Stimulated activated CD8-positive, alpha-beta memory T cell treated with anti-CD3 and anti-CD28 coated beads, Interleukin-12 subunit alpha, Interleukin-12 subunit beta, amount 100 ng/mL, for 1 hour (primary cell): ENCODE data around the gene BMPR1A.

Experiments used
- DNase-seq: peaks from one replicate; pipeline ENCODE4 v3.0.0-alpha.2; 2020; ENCODE audit warnings: low read depth

Gene BMPR1A

DNA sequence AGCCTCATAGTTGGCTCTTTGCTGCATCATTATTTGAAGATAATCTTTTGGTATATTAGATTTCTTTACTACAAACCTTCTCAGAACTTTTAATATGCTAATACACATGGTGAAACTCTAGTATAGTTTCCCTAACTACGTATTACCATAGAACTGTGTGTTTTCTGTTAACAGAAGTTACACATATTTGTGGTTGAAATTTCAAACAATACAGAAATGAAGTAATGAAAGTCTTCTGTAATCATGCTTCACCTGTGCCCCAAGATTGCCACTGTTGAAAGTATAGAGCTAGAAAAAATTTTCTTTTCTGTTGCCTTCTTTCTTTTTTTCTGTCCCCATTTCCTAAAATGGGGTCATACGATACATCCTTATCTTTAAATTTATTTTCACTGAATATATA is 9.1 kb downstream of the BMPR1A start:
- no peak for DNase-seq

DNA sequence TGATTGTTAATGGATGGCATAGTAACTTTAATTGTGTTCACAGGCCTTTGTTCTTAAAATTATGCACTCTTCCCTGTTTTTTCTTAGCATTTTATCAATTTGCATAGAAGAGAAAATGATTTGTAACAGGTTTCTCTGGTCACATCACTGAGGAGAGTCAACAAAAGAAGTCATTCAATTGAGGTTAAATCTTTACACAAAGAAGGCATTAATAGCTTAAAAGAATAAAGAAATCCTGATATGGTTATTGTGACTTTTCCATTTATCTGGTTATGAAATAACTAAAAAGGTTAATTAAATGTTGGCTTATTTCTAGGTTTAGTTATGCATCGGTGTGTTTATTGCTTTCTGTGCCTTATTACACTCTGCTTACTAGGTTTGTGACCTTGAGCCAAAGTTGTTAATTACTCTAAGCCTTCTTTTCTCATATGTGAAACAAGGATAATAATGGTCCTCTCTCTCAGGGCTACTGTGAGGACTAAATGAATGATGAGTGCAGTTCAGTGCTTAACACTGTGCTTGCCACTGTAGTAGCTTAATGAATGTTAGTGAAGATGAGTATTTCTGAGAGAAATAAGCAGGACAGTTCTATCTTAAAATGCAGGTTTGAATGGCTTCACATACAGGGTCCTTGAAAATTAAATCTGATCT is 12.1 kb downstream of the BMPR1A start:
- no peak for DNase-seq

DNA sequence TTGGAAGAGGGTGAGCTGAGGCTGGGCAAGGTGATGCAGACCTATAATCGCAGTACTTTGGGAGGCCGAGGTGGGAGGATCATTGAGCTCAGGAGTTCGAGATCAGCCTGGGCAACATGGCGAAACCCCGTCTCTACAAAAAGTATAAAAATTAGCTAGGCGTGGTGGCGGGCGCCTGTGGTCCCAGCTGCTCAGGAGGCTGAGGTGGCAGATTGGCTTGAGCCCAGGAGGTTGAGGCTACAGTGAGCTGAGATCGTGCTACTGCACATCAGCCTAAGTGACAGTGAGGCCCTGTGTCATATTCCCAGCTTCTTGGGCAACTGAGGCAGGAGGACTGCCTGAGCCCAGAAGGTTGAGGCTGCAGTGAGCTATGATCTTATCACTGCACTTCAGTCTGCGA is 13.6 kb downstream of the BMPR1A start:
- no peak for DNase-seq

DNA sequence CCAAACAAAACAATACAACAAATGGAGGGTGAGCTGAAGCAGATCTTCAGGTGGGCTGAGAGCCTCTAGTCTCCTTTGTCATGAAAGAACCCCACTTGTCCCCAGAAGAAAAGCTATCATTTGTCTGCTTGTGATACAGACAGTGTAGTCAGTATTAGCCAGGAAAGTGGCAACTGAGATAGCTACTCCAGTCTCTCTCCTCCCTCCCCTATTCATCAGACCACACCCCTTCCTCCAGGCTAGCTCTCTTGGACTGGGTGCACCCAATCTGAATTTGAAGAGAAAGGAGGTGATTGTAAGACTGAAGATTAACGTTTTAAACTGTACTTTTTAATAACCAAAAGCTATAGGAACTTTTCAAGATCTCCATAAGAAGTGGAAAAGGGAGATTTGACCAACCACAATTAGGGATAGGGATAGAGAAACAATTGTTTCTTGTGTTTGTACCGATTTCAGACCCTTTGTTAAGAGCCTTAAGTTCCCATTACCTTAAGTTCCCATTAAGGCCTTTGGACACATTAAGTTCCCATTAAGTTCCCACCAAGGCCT is 14.1 kb downstream of the BMPR1A start:
- no peak for DNase-seq

DNA sequence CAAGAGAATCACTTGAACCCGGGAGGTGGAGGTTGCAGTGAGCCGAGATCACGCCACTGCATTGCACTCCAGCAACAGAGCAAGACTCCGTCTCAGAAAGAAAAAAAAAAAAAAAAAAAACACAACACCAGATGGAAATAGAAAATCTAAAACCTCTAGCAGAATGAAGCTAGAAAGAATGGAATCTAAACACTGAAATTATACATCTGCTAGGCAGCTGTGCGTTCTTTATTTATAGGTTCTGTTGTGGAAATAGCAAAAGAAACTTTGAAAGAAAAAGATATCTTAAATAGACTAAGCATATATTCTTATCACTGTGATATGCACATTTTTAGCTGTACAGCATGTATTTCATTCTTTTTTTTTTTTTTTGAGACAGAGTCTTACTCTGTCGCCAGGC is 17.1 kb downstream of the BMPR1A start:
- no peak for DNase-seq

DNA sequence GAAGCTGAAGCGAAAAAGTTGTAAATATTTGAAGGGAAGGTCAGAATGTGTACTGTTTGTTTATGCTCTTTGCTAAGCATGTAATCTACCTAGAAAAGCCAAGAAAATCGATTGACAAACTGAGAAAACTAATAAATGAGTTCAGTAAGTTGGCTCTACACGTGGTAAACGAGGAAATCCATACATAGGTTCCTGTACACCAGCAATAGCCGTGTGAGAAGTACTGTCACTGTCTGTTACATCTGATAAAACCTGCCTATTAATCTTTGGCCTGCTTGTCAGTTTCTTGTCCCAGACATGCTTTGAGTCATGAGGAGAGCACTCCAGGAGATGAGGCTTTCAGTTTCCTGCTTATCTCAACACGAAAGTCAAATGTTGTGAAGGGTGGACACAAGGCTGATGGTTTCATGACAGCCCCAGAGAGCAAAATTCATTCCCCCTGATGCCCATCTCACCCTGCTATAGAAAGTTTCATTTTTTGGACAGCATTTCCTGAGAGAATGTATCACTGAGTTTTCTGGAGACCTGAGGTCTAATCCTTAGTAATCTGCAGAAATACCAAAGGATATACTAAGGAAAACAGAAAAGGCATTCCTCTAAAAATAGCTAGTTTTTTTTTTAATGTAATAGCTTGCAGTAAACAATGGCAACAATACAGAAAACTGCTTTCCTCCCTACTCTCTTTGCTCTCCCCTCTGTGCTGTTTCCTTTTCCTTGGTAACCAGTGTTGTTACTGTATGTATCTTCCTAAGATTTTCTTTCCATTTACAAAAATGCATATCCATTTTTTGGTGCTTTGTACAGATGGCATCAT is 18.8 kb downstream of the BMPR1A start:
- no peak for DNase-seq

DNA sequence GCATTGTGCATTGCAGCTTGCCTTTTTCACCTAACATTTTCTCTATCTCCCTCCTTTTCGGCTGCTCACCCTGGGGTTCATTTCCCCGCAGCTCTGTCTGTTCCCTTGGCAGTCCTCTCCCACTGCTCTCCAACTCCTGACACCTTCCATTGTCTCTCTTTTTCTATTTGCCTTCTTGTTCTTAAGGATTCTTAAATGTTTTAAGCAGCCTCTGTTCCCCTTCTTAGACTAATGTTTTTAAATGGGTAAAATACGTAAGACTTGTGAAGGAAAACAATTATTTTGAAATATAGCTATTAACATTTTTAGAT is 19.4 kb downstream of the BMPR1A start:
- no peak for DNase-seq

DNA sequence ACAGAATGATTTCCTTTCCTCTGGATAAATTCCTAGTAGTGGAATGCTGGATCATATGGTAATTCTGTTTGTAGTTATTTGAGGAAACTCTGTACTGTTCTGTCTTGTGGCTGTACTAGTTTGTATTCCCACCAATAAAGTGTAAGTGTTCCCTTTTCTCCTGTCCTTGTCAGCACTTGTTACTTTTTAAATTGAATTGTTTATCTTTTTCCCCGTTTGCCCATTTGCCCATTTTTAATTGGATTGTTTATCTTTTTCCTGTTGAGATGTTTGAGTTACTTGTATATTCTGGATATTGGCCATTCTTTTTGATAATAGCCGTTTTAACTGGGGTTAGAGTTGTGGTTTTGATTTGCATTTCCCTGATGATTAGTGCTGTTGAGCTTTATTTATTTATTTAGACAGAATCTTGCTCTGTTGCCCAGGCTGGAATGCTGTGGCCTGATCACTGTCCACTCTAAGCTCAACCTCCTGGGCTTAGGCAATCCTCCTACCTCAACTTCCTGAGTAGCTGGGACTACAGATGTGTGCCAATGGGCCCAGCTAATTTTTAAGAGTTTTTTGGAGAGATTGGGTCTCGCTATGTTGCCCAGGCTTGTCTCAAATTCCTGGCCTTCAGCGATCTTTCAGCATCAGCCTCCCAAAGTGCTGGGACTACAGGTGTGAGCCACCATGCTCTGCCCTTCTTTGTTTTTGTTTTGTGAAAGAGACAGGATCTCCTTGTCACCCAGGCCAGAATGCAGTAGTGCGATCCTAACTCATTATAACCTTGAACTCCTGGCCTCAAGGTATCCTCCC is 23.0 kb downstream of the BMPR1A start:
- no peak for DNase-seq

DNA sequence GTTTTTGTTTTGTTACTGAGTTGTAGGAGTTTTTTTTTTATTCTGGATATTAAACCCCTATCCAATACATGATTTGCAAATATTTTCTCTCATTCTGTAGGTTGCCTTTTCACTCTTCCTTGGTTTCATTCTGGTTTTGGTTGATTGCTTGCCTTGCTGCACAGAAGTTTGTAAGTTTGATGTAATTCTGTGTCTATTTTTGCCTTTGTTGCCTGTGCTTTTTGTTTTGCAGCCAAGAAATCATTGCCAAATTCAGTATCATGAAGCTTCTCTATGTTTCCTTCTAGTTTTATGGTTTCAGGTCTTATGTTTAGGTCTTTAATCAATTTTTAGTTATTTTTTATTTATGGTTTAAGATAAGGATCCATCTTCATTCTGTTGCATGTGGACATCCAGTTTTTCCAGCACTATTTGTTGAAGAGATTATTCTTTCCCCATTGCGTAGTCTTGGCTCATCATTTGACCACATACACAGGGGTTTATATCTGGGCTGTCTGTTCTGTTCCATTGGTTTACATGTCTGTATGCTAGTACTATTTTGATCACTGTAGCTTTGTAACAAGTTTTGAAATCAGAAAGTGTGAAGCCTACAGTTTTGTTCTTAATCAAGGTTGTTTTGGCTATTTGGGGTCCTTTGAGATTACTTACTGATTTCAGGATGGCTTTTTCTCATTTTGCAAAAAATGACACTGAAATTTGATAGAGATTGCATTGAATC is 26.4 kb downstream of the BMPR1A start:
- DNase-seq: no peak

DNA sequence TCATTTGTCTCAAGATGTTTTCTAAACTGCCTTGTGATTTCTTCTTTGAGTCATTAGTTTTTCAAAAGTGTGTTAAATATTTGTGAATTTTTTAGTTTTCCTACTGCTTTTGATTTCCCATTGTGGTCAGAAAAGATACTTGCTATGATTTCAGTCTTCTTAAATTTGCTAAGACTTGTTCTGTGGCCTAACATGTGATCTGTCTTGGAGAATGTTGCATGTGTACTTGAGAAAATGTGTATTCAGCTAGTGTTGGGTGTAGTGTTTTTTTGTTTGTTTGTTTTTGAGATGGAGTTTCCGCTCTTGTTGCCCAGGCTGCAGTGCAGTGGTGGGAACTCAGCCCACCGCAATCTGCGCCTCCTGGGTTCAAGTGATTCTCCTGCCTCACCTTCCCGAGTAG is 28.6 kb downstream of the BMPR1A start:
- DNase-seq: no peak

DNA sequence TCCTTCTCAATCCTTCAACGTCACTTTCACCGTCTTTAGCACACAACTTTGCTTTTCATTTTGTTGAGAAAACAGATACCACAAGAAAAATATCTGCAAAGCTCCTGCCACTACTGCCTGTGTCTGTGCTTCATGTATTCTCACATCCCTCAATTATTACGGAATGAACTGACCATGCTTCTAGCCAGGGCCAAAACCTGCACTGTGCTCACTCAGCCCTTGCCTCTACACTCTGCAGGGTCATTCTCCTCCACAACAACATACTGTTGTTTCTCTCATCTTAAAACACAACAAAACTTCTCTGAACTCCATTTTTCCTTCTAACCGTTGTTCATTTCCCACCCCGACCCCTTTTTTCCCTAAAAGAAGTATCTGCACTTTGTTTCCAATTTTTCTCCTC is 29.5 kb downstream of the BMPR1A start:
- no peak for DNase-seq

DNA sequence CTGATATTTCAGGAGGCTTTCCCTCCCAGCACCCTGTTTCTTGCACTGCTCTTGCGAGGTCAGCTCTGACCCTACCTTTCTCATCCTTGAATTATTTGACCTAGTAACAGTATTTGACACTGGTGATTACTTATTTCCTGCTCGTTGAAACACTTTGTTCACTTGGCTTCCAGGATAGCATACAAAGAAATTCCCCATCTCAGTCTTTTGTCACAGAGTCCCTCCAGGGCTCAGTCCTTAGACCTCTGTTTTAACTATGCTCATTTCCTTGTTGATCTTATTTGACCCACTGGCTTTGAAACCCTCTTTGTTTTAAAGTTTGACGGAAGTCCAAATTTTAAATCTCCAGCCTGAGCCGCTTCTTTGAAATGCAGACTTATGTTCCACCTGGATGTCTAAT is 29.9 kb downstream of the BMPR1A start:
- DNase-seq: no peak

DNA sequence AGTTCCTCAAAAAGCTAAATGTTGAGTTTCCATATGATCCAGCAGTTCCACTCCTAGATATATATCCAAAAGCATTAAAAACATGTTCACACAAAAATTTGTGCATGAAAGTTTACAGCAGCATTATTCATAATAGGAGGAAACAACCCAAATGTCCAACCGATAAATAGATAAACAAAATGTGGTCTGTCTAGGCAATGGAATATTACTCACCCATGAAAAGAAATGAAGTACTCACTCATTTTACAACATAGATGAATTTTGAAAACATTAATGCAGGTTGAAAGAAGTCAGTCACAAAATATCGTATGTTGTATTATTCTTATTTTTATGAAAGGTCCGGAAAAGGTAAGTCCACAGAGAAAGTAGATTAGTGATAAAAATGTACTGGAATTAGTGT is 34.0 kb downstream of the BMPR1A start:
- DNase-seq: no peak

DNA sequence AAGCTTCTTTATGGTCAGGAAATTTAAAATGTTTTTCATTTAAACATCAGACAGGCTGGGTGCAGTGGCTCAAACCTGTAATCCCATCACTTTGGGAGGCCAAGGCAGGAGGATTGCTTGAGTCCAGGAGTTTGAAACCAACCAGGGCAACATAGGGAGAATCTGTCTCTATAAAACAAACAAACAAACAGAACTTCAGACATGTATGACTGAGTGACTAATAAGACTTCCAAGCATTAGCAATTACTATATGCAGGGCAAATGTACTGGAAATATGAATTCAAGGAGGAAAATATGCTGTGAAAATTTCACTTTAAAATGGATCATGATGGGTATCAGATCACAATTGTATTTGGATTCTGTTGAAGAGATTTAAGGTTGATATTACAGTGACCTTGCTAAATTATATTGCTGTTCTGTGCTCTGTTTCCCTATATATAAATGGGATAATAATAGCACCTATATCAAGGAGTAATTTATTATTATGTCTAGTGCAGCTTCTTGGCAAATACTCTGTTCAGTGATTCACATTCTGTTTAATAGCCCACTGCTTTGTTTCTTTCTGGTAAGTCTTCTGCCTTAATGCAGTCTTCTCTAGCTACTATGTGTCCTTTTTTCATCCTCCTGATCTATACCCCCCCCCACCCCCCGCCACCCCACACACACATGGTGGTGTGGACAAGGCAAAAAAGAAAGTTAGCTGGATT is 36.2 kb downstream of the BMPR1A start:
- DNase-seq: no peak

DNA sequence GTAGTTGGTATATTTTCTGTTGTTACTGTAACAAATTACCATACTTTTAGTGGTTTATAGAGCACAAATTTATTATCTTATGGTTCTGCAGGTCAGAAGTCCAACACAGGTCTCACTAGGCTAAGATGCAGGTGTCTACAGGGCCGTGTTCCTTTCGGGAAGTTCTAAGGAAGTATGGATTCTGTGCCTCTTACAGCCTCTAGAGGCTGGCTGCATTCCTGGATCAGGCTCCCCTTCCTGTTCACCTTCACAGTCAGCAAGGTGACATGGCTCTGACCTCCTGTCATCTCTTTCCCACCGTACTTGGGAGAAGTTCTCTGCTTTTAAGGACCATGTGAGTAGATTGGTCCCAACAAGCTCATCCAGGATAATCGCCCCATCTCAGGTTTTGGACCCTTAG is 37.3 kb downstream of the BMPR1A start:
- DNase-seq: no peak

DNA sequence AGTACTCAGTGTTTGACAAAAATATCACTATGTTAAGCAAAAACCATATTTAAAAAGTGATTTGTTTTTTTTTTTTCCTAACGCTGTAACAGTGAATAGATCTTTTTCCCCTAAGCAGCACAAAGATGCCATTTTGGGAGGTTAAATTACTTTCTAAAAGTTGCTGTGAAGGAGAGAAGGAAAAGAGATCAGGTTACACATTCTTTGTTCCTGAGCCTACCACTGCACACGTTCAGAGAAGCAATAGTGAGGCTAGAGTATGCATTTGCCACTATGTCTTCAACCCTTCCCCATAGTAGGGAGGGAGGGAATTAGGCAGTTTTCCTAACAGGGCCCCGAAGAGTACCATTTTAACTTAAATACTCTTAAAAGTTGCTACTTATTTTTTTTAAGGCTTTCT is 38.9 kb downstream of the BMPR1A start:
- no peak for DNase-seq

DNA sequence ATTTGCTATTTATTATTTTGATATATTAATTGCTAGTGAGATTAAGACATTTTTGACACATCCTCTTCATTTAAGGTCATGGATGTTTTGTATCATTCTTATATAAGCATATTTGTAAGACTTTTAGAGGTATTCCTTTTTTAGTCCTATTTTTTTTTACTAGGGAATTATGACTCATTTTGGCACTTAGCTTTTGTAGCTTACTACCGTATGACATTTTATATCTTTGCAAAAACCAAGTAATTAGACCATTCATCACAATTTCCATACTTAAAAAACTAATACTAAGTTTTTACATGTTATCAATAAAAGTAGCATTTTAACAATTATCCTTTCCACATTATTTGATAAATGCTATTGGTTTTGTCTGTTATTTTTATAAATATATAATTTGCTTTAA is 41.6 kb downstream of the BMPR1A start:
- DNase-seq: no peak

DNA sequence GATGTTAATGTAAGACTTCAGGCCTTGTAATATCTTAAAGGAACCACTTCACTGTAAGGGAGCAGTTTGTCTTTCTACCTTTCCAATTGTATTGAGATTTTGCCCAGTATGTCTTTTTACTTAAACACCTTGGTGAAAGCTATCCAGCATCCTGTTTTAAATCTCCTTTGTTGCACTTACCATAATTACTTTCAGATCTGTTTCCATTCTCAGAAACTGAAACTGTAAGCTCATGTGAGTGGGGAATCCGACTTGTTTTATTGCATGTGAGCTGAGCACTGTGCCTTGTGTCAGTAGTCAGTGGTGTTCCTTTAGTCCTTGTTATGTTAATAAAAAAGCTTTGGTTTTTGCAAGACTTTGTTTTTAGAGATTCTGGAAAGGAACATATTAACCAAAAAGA is 42.2 kb downstream of the BMPR1A start:
- DNase-seq: no peak

DNA sequence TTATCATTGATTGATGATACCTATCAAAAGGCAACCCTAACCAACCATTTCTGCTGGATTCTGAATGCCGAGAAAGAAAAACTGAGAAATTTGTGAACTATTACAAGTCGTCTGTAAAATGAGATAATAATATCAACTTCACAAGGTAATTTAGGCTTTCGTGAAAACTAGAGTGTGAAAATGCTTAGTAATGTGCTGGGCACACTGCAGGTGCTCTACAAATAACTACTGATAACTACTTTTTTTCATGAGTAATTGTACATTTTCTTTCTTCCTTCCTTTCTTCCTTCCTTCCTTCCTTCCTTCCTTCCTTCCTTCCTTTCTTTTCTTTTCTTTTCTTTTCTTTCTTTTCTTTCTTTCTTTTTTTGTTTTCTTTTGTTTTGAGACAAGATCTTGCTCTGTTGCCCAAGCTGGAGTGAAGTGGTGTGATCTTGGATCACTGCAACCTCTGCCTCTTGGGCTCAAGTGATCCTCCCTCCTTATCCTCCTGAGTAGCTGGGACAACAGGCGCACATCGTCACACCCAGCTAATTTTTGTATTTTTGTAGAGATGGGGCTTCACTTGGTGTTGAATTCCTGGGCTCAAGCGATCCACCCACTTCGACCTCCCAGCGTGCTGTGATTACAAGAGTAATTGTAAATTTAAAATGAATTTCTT is 42.9 kb downstream of the BMPR1A start:
- DNase-seq: no peak

DNA sequence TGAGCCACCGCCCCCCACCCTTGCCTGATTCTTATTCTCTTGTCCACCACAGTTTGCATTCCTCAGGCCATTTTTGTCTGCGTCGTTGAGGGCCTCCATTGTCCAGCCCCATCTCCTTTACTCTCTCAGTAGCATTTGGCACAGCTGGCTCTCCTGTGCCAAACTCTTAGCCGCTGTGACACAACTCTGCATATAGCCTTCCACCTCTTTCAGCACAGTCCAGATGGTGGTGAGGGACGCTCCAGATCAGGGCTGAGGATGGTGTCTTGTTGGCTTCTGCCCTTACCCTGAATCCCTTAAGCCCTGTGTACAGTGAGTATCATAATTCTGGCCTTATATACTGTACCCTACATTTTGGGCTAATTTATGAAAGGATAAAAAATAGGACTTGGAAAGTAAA is 45.6 kb downstream of the BMPR1A start:
- DNase-seq: no peak

DNA sequence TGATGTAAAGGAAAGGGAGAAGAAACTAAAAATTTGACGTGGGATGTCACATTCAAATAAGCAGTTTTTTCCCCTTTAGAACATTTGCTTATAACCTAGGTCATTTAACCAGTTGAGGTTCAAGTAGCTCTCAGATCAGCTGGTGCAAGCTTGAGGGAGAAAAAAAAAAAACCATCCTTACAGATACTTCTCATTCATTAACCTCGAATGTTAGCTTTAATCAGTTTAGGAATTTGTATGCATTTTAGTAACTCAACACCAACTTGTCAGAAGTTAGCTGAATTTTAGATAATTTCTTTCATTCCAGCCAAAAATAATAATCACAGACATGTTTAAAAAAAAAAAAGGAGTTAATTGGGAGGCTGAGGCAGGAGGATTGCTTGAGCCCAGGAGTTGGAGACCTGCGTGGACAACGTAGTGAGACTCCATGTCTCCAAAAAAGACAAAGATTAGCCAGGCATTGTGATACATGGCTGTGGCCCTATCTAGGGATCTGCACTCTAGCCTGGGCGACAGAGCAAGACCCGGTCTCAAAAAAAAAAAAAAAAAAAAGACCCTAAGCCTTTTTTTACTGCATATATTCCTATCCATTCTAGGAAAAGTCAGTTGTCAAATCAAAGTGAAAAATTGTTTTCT is 46.2 kb downstream of the BMPR1A start:
- no peak for DNase-seq
